ENCODE measurements around the gene CFAP73.

DNA sequence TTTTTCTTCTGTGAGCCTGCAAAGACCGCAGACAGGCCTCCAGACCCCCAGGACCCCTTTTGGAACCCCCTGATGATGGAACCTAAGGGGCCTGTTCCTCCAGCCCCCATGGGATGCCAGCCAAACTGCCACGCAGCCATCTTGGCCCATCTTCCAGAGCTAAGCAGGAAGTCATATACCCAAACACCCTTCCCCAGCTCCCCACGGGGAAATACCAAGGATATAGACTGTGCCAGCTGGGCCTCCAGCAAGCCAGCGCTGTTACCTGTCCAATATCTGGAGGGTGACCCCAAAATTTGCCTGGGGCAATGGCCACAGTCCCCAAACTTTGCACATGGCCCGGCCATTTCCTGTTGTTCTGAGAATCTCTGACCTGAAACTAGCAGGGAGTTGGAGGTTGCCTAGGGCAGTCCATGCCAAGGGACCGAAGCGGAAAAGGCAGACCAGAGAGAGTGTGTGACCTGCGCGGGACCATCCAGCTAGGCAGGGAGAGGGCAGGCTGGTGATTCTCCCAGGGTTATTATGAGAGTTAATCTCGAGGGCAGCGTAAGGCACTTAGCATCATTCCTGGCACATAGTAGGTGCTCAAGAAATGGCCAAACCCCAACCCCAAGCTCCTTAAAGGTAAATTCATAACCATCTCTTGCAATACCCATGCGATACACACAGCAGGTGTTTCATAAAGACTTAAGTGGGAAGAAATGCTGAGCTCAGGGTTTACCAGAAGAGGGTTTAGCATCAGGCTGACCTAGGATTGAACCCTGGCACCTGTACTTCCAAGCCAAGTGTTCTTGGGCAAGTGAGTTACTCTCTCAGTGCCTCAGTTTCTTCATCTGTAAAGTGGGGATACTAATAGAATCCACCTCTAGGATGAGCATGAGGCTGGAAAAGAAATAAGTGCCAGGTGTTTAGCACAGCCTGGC lies 11.4 kb upstream of the CFAP73 start:
- TF ChIP-seq TAF1 (IDR thresholded peaks at IDR 0.05; ENCODE audit: borderline replicate concordance, low read depth, low read length) = no peak
- TF ChIP-seq POLR2AphosphoS5 (IDR thresholded peaks at IDR 0.05; ENCODE audit: low read depth, low read length) = no peak
